T-helper 2 cell treated with Interferon-gamma antibody and Interleukin-4, amounts not matched to agents 5 μg/mL and 100 μg/mL, for 36 hours (primary cell): ENCODE results near the gene FOXD4.
"Not testable (repeated sequence)": the region's sequence is repeated elsewhere in the genome, so short reads cannot be mapped to it uniquely, and the experiment has no call there.

ENCODE experiments used
- DNase-seq: peaks from one replicate; pipeline ENCODE4 v3.0.0; 2021; ENCODE audit warnings: low spot score
- H3K27ac Mint-ChIP-seq: one replicate; pipeline ENCODE4 v1.8.0; 2021; ENCODE audit warnings: mild to moderate bottlenecking, mixed read lengths
- H3K27me3 Mint-ChIP-seq: one replicate; pipeline ENCODE4 v1.8.0; 2021; ENCODE audit warnings: low read depth, mixed read lengths
- H3K36me3 Mint-ChIP-seq: one replicate; pipeline ENCODE4 v1.8.0; 2021; ENCODE audit warnings: low read depth, mixed read lengths
- H3K4me1 Mint-ChIP-seq: one replicate; pipeline ENCODE4 v1.8.0; 2021; ENCODE audit warnings: low read depth, mixed read lengths
- H3K4me3 Mint-ChIP-seq: one replicate; pipeline ENCODE4 v1.8.0; 2022; ENCODE audit warnings: mild to moderate bottlenecking, moderate library complexity, mixed read lengths
- H3K9me3 Mint-ChIP-seq: one replicate; pipeline ENCODE4 v1.8.0; 2021; ENCODE audit warnings: mixed read lengths

Gene FOXD4

DNA sequence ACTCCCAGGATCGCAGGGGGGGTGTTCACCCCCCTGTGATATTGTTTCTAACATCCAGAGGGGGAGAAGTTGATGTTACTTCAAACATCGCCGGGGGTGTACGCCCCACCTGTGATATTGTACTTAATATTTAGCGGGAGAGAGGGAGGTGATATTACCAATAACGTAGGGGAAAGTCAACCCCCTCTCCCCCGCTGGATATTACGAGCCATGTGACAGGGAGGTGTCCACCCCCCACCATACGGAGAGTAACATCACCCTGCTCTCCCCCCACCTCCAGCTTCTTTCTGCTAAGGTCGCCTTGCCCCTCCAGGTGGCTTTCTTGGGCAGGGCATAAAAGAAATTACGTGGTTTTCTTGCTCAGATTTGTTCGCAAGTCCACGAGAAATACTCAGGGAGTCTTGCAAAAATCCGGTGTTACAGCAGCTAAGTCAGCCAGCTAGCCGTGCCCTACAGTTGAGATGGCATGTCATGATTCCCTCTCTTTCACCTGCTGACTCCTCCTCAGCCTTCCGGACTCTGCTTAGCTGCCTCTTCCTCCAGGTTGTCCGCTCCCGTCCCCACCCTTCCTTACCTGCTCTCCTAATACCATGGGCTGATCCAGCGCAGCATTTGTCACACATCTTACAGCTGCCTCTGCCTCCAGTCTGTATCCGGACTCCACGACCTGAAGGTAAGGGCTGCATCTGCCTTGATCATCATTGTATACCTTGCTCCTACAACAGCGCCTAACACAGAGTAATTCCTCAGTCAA lies 9.3 kb downstream of the FOXD4 start:
- not testable (repeated sequence) for H3K4me1 Mint-ChIP-seq, H3K4me3 Mint-ChIP-seq, H3K36me3 Mint-ChIP-seq, DNase-seq, H3K9me3 Mint-ChIP-seq, H3K27ac Mint-ChIP-seq
- H3K27me3 Mint-ChIP-seq: peaks cover 39% of the 10 kb centered on the region

DNA sequence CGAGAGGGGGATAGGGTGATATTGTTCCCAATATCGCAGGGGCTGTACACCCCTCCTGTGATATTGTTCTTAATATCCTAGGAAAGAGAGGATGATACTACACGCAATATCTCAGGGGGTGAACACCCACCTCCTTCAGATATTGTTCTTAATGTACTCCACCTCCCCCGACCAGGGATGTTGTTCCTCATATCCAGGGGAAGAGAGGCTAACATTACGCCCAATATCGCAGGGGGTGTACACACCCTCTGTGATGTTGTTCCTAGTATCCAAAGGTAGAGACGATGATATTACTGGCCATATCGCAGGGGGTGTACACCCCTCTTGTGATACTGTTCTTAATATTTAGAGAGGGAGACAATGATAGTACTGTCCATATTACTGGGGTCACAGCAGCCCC lies 12.2 kb downstream of the FOXD4 start:
- not testable (repeated sequence) for H3K36me3 Mint-ChIP-seq, DNase-seq, H3K9me3 Mint-ChIP-seq, H3K4me1 Mint-ChIP-seq, H3K27ac Mint-ChIP-seq, H3K4me3 Mint-ChIP-seq
- peaks cover 33% of the 10 kb centered on the region for H3K27me3 Mint-ChIP-seq

DNA sequence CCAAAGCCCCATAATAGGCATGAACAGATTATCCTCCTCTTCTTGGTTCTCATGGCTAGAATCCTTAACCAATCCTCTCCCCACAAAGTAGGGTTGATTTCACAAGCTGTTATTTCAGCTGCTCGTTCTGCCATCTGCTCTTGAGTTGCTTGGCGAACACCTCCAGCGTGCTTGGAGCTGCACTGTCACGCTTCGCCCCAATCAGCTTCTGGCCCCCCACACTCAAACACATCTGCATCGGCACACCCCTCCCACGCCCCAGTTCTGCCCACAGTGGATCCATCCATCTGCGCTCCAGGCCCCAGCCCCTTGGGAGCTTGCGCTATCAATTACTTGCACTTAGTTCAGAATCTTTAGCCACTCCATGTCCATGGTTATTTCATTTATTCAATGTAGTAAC lies 17.8 kb downstream of the FOXD4 start:
- H3K27ac Mint-ChIP-seq, H3K27me3 Mint-ChIP-seq, H3K4me1 Mint-ChIP-seq: not testable (repeated sequence)

DNA sequence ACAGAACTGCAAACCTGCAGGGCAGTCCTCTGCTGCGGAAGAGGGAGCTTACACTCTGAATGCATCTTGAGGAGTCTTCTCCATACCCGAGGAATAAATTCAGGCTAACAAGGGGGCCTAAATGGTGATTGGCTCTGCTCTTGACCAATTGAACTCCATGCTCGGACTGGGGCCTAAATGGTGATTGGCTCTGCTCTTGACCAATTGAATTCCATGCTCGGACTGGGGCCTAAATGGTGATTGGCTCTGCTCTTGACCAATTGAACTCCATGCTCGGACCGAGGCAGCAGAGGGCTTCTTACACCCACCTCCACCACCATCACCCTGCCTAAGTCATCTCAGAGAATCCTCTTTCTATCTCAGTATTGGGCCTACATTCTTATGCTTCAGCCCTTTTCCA lies 18.4 kb downstream of the FOXD4 start:
- not testable (repeated sequence) for H3K4me3 Mint-ChIP-seq, H3K4me1 Mint-ChIP-seq, H3K36me3 Mint-ChIP-seq, DNase-seq, H3K27ac Mint-ChIP-seq, H3K9me3 Mint-ChIP-seq, H3K27me3 Mint-ChIP-seq

More for the DNA sequence above, 17.8 kb downstream of the FOXD4 start:
- H3K36me3 Mint-ChIP-seq, H3K9me3 Mint-ChIP-seq, H3K4me3 Mint-ChIP-seq, DNase-seq: not testable (repeated sequence)

DNA sequence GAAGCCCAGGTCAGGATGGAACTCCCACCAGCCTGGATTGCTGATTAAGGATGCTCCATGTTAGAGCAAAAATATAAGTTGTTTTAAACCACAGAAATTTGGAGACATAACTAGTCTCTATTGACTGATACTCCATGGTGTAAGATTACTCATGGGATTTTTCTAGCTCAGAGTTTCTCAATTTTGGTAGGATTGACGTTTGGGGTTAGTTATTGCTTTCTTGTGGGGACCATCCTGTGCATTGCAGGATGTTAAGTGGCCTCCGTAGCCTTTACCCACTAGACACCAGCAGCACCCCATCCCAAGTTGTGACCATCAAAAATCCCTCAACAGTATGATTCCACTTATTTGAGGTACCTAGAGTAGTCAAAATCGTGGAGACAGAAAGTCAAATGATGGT lies 19.4 kb downstream of the FOXD4 start:
- H3K4me1 Mint-ChIP-seq, H3K4me3 Mint-ChIP-seq, H3K9me3 Mint-ChIP-seq, H3K27me3 Mint-ChIP-seq, H3K27ac Mint-ChIP-seq, H3K36me3 Mint-ChIP-seq, DNase-seq: not testable (repeated sequence)

DNA sequence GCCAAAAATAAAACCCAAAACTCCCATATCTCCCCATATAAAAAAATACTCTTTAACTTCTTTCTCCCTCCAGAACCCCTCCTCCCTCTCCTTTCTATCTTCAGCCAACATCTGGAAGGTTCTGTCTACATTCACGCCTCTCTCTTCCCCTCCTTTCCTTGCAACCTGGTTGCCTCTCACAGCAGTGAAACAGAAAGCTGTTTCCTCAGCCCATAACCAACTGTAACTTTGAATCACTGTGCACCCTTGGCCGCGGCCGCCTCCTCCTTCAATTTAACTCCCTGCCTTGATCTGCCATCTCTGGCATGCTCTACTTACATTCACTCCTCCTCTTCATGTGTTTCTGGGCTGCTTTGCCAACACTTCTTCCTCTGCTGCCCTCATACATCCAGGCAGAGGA lies 23.2 kb downstream of the FOXD4 start:
- not testable (repeated sequence) for H3K4me1 Mint-ChIP-seq, H3K27me3 Mint-ChIP-seq, H3K9me3 Mint-ChIP-seq, H3K36me3 Mint-ChIP-seq, DNase-seq
- peak overlapping the region; percentile 51 for H3K27ac Mint-ChIP-seq
- H3K4me3 Mint-ChIP-seq: peak overlapping the region; percentile 17

DNA sequence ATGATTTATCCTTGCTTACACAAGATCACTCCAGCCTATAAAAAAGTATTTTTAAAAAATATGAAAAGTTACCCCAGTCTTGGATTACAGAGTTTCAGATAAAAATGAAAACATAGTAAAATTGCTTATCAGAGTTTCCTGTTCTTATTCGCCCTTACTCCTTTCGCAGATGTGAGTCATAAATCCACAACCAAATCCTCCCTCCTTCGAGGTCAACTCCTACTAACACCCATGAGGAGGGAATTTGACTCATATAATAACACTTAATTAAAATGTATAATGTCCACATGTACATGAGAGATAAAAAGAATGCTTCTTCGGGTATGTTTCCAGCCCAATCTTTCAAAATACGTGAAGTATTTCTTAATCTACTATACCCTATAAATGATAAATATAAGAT lies 23.9 kb downstream of the FOXD4 start:
- H3K4me3 Mint-ChIP-seq: not testable (repeated sequence)

DNA sequence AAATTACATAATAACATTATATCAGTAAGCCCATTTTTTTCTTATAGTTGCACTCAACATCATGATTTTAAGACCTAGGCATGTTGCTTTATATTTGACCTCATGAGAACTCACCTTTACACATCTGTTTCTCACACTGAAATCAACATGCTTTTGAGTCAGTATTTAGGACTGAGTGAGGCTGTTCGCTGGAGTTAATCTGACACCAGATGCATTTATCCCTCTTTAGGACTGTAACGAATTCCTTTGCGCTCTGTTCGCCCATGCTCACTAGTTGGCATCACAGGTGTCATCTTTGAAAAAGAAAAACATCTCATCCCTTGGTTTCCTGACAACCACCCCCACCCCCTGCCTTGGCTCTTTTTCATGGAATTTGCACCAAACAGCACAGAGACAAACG lies 24.3 kb downstream of the FOXD4 start:
- not testable (repeated sequence) for H3K4me3 Mint-ChIP-seq, DNase-seq, H3K36me3 Mint-ChIP-seq, H3K27ac Mint-ChIP-seq, H3K4me1 Mint-ChIP-seq, H3K9me3 Mint-ChIP-seq, H3K27me3 Mint-ChIP-seq

More for the DNA sequence above, 23.9 kb downstream of the FOXD4 start:
- not testable (repeated sequence) for H3K27ac Mint-ChIP-seq, DNase-seq, H3K27me3 Mint-ChIP-seq, H3K9me3 Mint-ChIP-seq, H3K4me1 Mint-ChIP-seq, H3K36me3 Mint-ChIP-seq

DNA sequence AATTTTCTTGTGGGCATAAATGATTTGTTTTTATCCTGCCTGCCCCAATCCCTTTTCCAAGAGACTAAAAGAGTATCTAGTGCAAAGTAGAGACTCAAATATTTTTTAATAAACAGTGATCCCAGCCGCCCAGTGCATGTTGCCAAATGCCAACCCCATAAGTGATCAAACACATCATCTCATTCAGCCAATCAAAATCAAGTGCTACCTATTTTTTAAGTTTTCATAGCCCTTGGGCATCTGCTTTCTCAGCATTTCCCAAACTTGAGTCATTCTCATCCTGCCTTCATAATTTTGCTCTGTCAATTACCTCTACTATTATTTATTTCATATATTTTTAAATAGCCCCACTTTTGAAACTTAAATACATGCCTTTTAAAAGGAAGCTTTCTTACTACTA lies 27.4 kb downstream of the FOXD4 start:
- not testable (repeated sequence) for DNase-seq, H3K36me3 Mint-ChIP-seq, H3K27ac Mint-ChIP-seq

DNA sequence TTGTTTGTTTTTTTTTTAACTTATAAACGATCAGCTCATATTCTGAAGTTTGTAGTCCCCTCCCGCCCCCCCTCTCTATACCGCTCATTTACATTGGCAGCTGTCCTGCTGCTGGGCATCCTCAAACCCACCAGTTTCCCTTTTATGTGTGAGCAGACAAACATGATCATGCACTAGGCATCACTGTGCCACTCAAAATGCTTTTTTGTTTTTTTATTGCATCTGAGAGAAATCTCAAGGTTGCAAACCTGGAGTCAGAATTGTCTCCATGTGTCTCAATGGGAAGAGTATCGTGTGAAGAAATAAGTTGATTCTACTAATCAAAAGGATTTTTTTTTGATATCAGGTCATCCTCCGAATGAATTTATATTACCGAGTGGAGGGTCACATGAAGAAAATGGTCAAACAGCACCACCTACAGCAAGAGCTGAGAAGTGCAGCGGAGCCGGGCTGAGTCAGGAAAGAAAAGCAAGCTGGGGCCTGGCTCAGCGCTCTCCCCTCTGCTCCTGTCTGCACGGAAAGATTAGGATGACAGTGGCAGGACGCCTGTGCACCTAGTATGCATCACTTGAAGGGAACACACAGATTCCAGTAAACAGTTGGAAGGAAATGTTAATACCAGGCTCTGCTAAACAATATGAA lies 29.7 kb downstream of the FOXD4 start:
- H3K4me3 Mint-ChIP-seq, H3K9me3 Mint-ChIP-seq, H3K4me1 Mint-ChIP-seq, DNase-seq, H3K36me3 Mint-ChIP-seq, H3K27ac Mint-ChIP-seq: not testable (repeated sequence)
- H3K27me3 Mint-ChIP-seq: peaks cover 20% of the 10 kb centered on the region

More for the DNA sequence above, 27.4 kb downstream of the FOXD4 start:
- not testable (repeated sequence) for H3K4me3 Mint-ChIP-seq, H3K4me1 Mint-ChIP-seq, H3K9me3 Mint-ChIP-seq
- H3K27me3 Mint-ChIP-seq: peaks cover 18% of the 10 kb centered on the region

DNA sequence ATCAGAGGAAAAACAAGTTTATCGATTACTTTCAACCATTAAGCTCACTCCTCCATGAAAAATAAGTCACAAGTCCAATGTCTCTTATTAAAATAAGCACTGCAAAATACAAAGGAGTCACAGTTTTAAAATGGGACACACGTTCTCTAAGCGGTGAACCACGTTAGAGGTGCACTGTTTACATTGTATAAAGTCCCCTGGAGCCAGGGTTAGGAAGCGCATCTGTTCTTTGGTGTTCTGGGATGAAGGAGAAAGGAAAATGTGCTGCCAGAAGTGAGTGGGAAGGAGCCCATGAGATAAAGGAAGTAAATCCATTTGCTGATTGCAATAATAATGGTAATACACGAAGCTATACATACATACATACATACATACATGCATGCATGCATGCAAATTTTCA lies 30.4 kb downstream of the FOXD4 start:
- DNase-seq, H3K36me3 Mint-ChIP-seq, H3K4me1 Mint-ChIP-seq, H3K9me3 Mint-ChIP-seq, H3K27ac Mint-ChIP-seq, H3K4me3 Mint-ChIP-seq: not testable (repeated sequence)
- peaks cover 20% of the 10 kb centered on the region for H3K27me3 Mint-ChIP-seq

DNA sequence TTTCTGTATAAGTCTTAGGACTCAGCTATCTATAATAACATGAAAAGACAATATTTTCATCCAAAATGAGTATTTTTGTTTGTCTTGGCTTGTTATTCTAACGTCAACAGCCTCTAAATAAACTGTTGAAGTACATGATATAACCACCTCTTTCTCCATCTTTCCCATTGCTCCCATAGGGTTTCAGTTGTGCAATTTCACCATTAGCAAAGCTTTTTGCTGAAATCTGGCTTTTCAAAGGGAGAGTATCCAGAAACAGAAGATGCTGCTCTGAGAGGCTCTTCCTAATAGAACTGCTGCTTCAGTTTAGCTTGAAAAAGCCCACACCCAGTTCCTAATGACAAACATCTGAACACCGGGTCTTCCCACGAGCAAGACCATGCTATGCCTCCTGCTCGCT lies 31.1 kb downstream of the FOXD4 start:
- H3K4me3 Mint-ChIP-seq: not testable (repeated sequence)

DNA sequence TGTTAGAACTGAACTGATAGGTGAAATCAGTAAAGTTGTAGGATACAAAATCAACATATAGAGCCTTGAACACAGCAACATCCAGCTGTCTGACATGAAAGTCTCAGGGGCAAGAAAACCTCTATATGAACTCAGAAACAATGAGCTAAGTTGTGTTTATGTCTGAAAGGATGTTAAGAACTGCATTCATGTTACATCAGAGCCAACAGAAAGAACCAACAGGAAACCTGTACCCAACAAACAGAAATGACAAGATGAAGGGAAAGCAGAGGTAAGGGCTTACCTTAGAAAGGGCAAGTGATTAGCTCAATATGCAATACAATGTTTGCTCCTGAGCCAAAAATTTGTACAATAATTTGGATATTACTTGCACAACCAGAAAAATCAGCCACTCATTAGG lies 31.5 kb downstream of the FOXD4 start:
- not testable (repeated sequence) for H3K36me3 Mint-ChIP-seq, H3K4me1 Mint-ChIP-seq, H3K27ac Mint-ChIP-seq, H3K4me3 Mint-ChIP-seq, H3K9me3 Mint-ChIP-seq, DNase-seq
- peaks cover 21% of the 10 kb centered on the region for H3K27me3 Mint-ChIP-seq

More for the DNA sequence above, 31.1 kb downstream of the FOXD4 start:
- H3K36me3 Mint-ChIP-seq, H3K4me1 Mint-ChIP-seq, DNase-seq, H3K9me3 Mint-ChIP-seq, H3K27ac Mint-ChIP-seq: not testable (repeated sequence)
- H3K27me3 Mint-ChIP-seq: peaks cover 20% of the 10 kb centered on the region

DNA sequence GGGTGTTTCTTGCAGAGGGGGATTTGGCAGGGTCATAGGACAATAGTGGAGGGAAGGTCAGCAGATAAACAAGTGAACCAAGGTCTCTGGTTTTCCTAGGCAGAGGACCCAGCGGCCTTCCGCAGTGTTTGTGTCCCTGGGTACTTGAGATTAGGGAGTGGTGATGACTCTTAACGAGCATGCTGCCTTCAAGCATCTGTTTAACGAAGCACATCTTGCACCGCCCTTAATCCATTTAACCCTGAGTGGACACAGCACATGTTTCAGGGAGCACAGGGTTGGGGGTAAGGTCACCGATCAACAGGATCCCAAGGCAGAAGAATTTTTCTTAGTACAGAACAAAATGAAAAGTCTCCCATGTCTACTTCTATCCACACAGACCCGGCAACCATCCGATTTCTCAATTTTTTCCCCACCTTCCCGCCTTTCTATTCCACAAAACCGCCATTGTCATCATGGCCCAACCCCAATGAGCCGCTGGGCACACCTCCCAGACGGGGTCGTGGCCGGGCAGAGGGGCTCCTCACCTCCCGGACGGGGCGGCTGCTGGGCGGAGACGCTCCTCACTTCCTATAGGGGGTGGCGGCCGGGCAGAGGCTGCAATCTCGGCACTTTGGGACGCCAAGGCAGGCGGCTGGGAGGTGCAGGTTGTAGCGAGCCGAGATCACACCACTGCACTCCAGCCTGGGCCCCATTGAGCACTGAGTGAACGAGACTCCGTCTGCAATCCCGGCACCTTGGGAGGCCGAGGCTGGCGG lies 35.1 kb downstream of the FOXD4 start:
- not testable (repeated sequence) for DNase-seq, H3K4me3 Mint-ChIP-seq, H3K27ac Mint-ChIP-seq, H3K36me3 Mint-ChIP-seq, H3K4me1 Mint-ChIP-seq, H3K9me3 Mint-ChIP-seq
- peaks cover 24% of the 10 kb centered on the region for H3K27me3 Mint-ChIP-seq
